GM10266 (cell line): Measurements from ENCODE around the gene ST3GAL5.

Experiments
- DNase-seq: peaks from one replicate; pipeline ENCODE4 v3.0.0; 2012; ENCODE audit errors: extremely low spot score
- CTCF ChIP-seq: IDR thresholded peaks from 2 replicates; pipeline ENCODE4 v1.5.1; 2012; ENCODE audit warnings: mild to moderate bottlenecking, low read depth; ENCODE audit not compliant: control insufficient read depth, insufficient read depth; ENCODE audit errors: missing control alignments

The ST3GAL5 gene

GRCh38 chr2:85802354-85803103 is 86.3 kb downstream of the ST3GAL5 start:
- TF ChIP-seq CTCF, result no peak
- DNase-seq, result no peak

GRCh38 chr2:85801871-85802270 is 86.9 kb downstream of the ST3GAL5 start:
- no peak for TF ChIP-seq CTCF

GRCh38 chr2:85800586-85800985 is 88.2 kb downstream of the ST3GAL5 start:
- TF ChIP-seq CTCF, result no peak
- no peak for DNase-seq

More at GRCh38 chr2:85801871-85802270, 86.9 kb downstream of the ST3GAL5 start:
- DNase-seq, result no peak

GRCh38 chr2:85799215-85799956 is 89.4 kb downstream of the ST3GAL5 start:
- no peak for DNase-seq
- no peak for TF ChIP-seq CTCF

- no peak for DNase-seq
- TF ChIP-seq CTCF, result peak; percentile 18
These were observed 90.9 kb downstream of the ST3GAL5 start for GRCh38 chr2:85797921-85798320.

GRCh38 chr2:85797263-85797660 is 91.5 kb downstream of the ST3GAL5 start:
- DNase-seq, result no peak
- no peak for TF ChIP-seq CTCF
